Endothelial cell of umbilical vein (primary cell): Measurements from ENCODE around the gene TBX15. TPM values are rescaled to one million over a fixed set of nuclear protein-coding genes. Genes with fewer than 3 reads are reported as not detected.

Experiments
- BruUV-seq: library from RNA; stranded (reverse); fragments of 400-500 nt; replicated peaks from 2 replicates; lab custom pipeline; 2021; lab: Mats Ljungman, UMichigan
- CTCF ChIA-PET: fragments of 300-600, 350-600 bp; sonication (Branson Sonifier 250); formaldehyde crosslinking; loops from one replicate; lab custom pipeline; 2021; ENCODE audit warnings: antibody characterized with exemption, inconsistent platforms; lab: Charles Lee
- POLR2A ChIA-PET: fragments of 300-600, 350-600 bp; sonication (Branson Sonifier 250); formaldehyde crosslinking; loops from one replicate; lab custom pipeline; 2021; ENCODE audit warnings: antibody characterized with exemption, inconsistent platforms; lab: Charles Lee
- DNase-seq: peaks from one replicate; pipeline ENCODE4 v3.0.0-alpha.2; 2011; ENCODE audit warnings: low read depth, low spot score
- FAIRE-seq: peaks from 2 replicates; lab custom pipeline; 2011; peaks lifted over from hg19 to GRCh38; lab: Jason Lieb, UNC
- H2AFZ ChIP-seq: 2 replicates; pipeline ENCODE4 v1.6.0; 2012; ENCODE audit warnings: low read depth, low read length, control low read depth, inconsistent platforms
- H3K27ac ChIP-seq: 2 replicates; pipeline ENCODE4 v1.5.1; 2011; ENCODE audit warnings: low read depth, mild to moderate bottlenecking, control low read depth, low read length, moderate library complexity; ENCODE audit not compliant: insufficient read depth
- H3K27me3 ChIP-seq, 2 experiments: 2 replicates each; pipeline versions ENCODE4 v1.6.0 to v1.6.1; 2011; ENCODE audit warnings: low read length in 2 of 2, mixed read lengths in 1 of 2; ENCODE audit not compliant: control insufficient read depth in 2 of 2, insufficient read depth in 2 of 2
- H3K36me3 ChIP-seq, 2 experiments: 2 replicates in 1 of 2; 3 replicates in 1 of 2; pipeline ENCODE4 v1.5.1; 2011; ENCODE audit warnings: low read length in 2 of 2, mild to moderate bottlenecking in 1 of 2, moderate library complexity in 1 of 2; ENCODE audit not compliant: control insufficient read depth in 2 of 2, insufficient read depth in 2 of 2; ENCODE audit errors: extremely low read depth in 1 of 2
- H3K4me1 ChIP-seq: 3 replicates; pipeline ENCODE4 v1.5.1; 2011; ENCODE audit warnings: mild to moderate bottlenecking, low read length; ENCODE audit not compliant: control insufficient read depth, insufficient read depth; ENCODE audit errors: extremely low read depth
- H3K4me2 ChIP-seq: 2 replicates; pipeline ENCODE4 v1.6.1; 2011; ENCODE audit warnings: low read length, control low read depth, mixed read lengths; ENCODE audit not compliant: insufficient read depth
- H3K4me3 ChIP-seq, 3 experiments: fragments of 200-600 bp in 1 of 3; sonication (generic), shearing (Covaris generic) in 1 of 3; replicated peaks in 1 of 3; 2 replicates each; pipeline ENCODE4 v1.5.1; 2011 to 2016; ENCODE audit warnings: control low read depth in 3 of 3, low read length in 3 of 3, mild to moderate bottlenecking in 2 of 3, inconsistent platforms in 1 of 3, low read depth in 1 of 3, moderate library complexity in 1 of 3; ENCODE audit not compliant: insufficient read depth in 1 of 3
- H3K79me2 ChIP-seq: 2 replicates; pipeline ENCODE4 v1.6.0; 2012; ENCODE audit warnings: low read length, inconsistent platforms; ENCODE audit not compliant: control insufficient read depth, insufficient read depth
- H3K9ac ChIP-seq: replicated peaks from 2 replicates; pipeline ENCODE3; 2011; ENCODE audit warnings: low read length, control low read depth; ENCODE audit not compliant: insufficient read depth; ENCODE audit errors: extremely low read depth
- H3K9me1 ChIP-seq: replicated peaks from 3 replicates; pipeline ENCODE4 v1.6.0; 2011; ENCODE audit warnings: mild to moderate bottlenecking, low read length; ENCODE audit not compliant: control insufficient read depth, insufficient read depth; ENCODE audit errors: extremely low read depth
- H3K9me3 ChIP-seq: replicated peaks from 2 replicates; pipeline ENCODE4 v1.5.1; 2012; ENCODE audit warnings: low read length, inconsistent platforms; ENCODE audit not compliant: control insufficient read depth, insufficient read depth
- H4K20me1 ChIP-seq: replicated peaks from 2 replicates; pipeline ENCODE3; 2011; ENCODE audit warnings: mild to moderate bottlenecking, low read length; ENCODE audit not compliant: control insufficient read depth, insufficient read depth; ENCODE audit errors: extremely low read depth
- CTCF ChIP-seq, 2 donors: IDR thresholded peaks; 1 replicate in 1 of 2; 2 replicates in 1 of 2; pipeline ENCODE4 v1.5.1; 2011; ENCODE audit warnings: low read length in 2 of 2, mild to moderate bottlenecking in 2 of 2, moderate library complexity in 2 of 2, control low read depth in 1 of 2, inconsistent platforms in 1 of 2, low read depth in 1 of 2; ENCODE audit not compliant: insufficient read depth in 1 of 2; ENCODE audit errors: extremely low read depth in 1 of 2
- EZH2 ChIP-seq: IDR thresholded peaks from 2 replicates; pipeline ENCODE4 v1.6.1; 2012; ENCODE audit warnings: borderline replicate concordance, low read depth, mild to moderate bottlenecking, moderate library complexity, low read length, inconsistent platforms; ENCODE audit not compliant: severe bottlenecking
- FOS ChIP-seq: IDR thresholded peaks from 2 replicates; pipeline ENCODE4 v1.6.1; 2011; ENCODE audit warnings: mild to moderate bottlenecking, low read length, moderate library complexity, borderline replicate concordance; ENCODE audit not compliant: insufficient read depth
- GATA2 ChIP-seq: IDR thresholded peaks from 2 replicates; pipeline ENCODE4 v1.7.0; 2011; ENCODE audit warnings: low read depth, mild to moderate bottlenecking, moderate library complexity, mixed read lengths, low read length; ENCODE audit not compliant: insufficient read length, insufficient read depth
- JUN ChIP-seq: IDR thresholded peaks from 2 replicates; pipeline ENCODE4 v1.6.1; 2011; ENCODE audit warnings: borderline replicate concordance, low read depth; ENCODE audit not compliant: insufficient read length, insufficient read depth
- MAX ChIP-seq: IDR thresholded peaks from 2 replicates; pipeline ENCODE4 v1.6.1; 2011; ENCODE audit not compliant: insufficient read depth, insufficient read length
- MYC ChIP-seq: IDR thresholded peaks from one replicate; pipeline ENCODE4 v1.6.1; 2011; ENCODE audit warnings: mild to moderate bottlenecking, low read depth, low read length
- POLR2A ChIP-seq: IDR thresholded peaks from 2 replicates; pipeline ENCODE4 v1.6.1; 2012; ENCODE audit warnings: low read depth, mild to moderate bottlenecking, control low read depth, low read length
- POLR2AphosphoS5 ChIP-seq: IDR thresholded peaks from 2 replicates; pipeline ENCODE4 v1.6.1; 2012; ENCODE audit warnings: low read depth, mild to moderate bottlenecking, control low read depth, low read length, moderate library complexity; ENCODE audit not compliant: insufficient read depth
- dilution Hi-C: fragments of 300-500 bp; cut with MboI; formaldehyde crosslinking; loops from one replicate; pipeline ENCODE4 v1.15.0; 2019; ENCODE audit warnings: low sequenced_read_pairs; ENCODE audit not compliant: extremely low pct_ligation_motif_present
- intact Hi-C: fragments of 100-400 bp; cut with micrococcal nuclease; formaldehyde crosslinking; loops from one replicate; pipeline ENCODE4 v1.10.0; 2022
- polyA plus RNA-seq, 4 experiments: library from polyadenylated mRNA; depleted of rRNA in 3 of 4; stranded (reverse) in 3 of 4; unstranded in 1 of 4; fragments of >200 nt; gene quantifications; 2 replicates each; pipeline versions ENCODE4 v1.2.1 to v1.2.3, GENCODE V29; 2011 to 2012; ENCODE audit warnings: missing spikeins in 1 of 4
- total RNA-seq: library from RNA; stranded (reverse); gene quantifications from 2 replicates; pipeline ENCODE4 v1.2.3, GENCODE V29; 2021

Gene TBX15
- total and polyA plus RNA-seq, 2 donors (not counting 3 experiments of a cell fraction or from before 2014, with no cell fraction given), result 0.01 TPM; not detected in 1

GRCh38 chr1:119011706-119012105 lies 23.6 kb upstream of the TBX15 start:
- Histone ChIP-seq H3K27me3 (peaks cover 32 to 40% of the 10 kb centered on the region in 2 experiments), H2AFZ (no peak overlapping the region), H3K9me3 (no peaks in the 10 kb centered on the region), H3K9me1 (no peaks in the 10 kb centered on the region), H3K79me2 (no peaks in the 10 kb centered on the region), H3K36me3 (no peaks in the 10 kb centered on the region), H3K9ac (no peak overlapping the region), H3K4me2 (no peak overlapping the region), H3K4me3 (no peak overlapping the region), H3K27ac (no peak overlapping the region), H4K20me1 (no peaks in the 10 kb centered on the region), H3K4me1 (peaks cover 10% of the 10 kb centered on the region)
- CTCF ChIA-PET, result interaction anchor here (0.9 kb wide), 1 partner anchor 857 kb away, joined by 3 read pairs; no protein-coding TSS in a partner anchor
- no peak for DNase-seq
- no TSS peak for BruUV-seq
- dilution Hi-C loops, result no loop called here
- intact Hi-C loops, result no loop called here
- POLR2A ChIA-PET, result no interaction called here
- no peak for FAIRE-seq
- TF ChIP-seq CTCF (IDR thresholded peaks at IDR 0.05; ENCODE audit: extremely low read depth in 1 of 2, insufficient read depth in 1 of 2, low read depth in 1 of 2, low read length in 2 of 2), result no peak
- no peak for TF ChIP-seq EZH2
- TF ChIP-seq GATA2, result no peak
- no peak for TF ChIP-seq POLR2AphosphoS5
- TF ChIP-seq MAX, result no peak
- no peak for TF ChIP-seq JUN
- no peak for TF ChIP-seq MYC
- no peak for TF ChIP-seq FOS
- TF ChIP-seq POLR2A, result no peak
